ENCODE results near the gene ITPR2.
"Not testable (repeated sequence)": the region's sequence is repeated elsewhere in the genome, so short reads cannot be mapped to it uniquely, and the experiment has no call there.

ITPR2 gene

DNA sequence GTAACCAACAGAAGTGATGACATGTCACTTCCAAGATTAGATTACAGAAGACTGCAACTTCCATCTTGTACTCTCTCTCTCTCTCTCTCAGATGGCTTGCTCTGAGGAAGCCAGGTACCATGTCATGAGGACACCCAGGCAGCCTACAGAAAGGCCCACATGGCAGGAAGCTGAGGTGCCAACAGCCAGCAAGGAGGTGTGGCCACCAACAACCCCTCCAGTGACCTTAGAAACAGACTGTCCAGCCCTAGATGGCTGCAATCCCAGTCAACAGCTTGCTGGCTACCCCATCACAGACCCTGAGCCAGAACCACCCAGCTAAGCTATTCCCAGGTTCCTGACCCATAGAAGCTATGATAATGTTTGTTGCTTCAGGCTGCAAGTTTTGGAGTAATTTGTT, 178.4 kb downstream of the ITPR2 start:
- no peak for DNase-seq

DNA sequence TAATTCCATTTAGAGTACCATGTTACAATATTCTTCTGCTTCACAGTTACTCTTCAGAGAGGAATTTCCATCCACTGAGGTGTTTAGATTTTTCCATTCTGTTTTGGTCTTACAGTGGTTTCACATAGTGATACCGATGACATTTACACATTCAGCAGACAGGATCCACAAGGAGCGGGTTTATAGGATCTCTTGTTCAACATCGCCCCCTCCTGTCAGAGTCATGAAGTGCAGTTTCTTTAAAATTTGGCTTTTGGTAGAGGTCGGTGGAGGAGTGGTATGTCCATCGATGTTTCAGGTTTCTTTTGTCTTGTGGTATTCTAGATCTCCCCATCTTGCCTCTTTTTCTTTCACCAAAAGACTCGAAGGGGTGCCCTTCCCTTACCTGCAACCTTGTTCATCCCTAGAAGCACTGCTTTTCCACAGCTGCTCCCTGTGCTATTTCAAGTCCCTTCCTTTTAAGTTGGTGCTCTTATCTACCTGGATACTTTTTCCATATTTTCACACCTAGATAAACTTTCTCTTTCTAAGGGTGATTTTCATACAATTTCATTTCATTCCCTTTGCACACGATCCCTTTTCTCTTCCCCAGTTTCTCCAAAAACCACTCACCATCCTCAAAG, 181.3 kb downstream of the ITPR2 start:
- DNase-seq, result peak; percentile 9

DNA sequence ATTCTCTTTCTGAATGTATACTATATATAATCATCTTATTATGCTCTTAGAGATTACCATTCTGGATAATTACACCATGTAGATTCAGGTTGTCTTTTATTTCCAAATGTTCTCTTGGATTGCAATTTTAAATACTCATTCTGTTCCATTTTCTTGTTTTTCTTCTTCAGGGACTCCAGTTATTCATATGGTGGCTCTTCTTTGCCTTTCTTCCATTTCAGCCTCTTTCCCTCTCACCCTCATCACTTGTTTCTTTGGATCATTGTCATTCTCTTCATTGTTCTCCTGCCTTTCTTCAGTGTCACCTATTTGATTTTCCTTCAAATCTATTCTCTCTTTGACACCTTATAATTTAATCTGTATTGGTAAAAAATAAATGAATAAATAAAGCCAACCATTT, 182.0 kb downstream of the ITPR2 start:
- DNase-seq, result no peak

DNA sequence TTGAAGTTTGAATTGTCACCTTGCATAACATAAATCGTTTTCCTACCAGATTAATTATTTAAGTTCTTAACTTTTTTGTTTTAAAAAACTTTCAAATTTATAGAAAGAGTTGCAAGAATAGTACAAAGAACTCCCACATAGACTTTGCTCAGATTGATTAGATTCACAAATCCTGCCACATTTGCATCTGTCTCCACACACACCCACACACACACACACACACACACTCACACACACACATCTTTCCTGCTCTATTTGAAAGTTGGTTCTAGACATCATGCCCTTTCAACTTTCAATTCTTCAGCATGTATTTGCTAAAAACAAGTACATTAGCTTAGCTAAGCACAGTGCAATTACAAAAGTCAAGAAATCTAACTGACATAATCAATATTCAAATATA, 184.0 kb downstream of the ITPR2 start:
- DNase-seq, result no peak

DNA sequence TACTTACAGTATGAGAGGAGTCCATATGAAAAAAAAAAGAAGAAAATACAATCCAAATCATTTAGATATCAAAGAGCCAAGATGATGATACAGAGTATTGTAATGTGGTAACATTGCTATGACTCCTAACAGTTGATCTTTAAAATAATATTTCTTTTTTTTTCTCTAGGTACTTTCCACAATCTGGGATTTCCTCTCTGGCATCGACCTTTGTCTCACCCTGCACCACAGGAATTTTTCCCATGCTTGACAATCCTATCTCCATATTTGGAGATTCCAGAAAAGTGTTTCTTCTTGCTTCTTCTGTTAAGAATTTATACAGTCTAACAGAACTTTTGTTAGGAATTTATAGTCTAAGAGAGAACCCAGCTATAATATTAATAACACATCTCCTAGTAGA, 184.4 kb downstream of the ITPR2 start:
- no peak for DNase-seq

DNA sequence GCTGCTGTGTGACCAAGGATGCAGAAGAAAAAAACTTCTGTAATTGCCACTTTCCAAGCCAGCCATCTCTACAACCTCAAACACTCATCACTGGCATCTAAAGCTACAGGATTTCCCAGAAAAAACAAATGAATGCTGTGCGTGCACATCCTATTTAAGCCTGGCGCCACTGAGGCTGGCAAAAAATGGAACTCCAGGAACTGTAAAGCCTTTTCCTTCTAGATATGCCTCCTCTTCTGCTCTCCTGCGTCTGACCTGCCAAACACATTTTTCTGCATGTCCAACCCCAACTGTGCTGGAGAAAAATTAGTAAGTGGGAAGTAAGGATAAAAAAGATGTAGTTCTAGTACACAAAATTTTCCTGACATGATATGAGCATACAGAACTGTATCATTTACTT, 184.9 kb downstream of the ITPR2 start:
- no peak for DNase-seq

DNA sequence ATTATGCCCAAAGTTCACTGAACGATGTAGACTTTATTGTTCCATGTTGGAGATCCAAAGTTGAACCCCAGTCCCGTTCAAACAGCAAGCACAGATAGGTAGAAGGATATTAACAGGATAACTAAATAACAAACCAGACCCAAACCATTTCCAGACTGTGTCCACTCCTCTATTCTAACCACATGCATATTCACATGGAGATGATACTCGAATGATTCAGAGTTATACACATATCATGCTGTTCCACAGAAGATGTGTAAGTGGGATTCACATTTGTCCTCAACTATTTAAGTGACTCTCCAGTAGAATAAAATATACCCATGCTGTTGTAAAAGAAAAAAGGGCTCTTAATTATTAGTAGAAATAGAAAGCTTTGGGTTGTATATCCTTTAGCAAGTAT, 185.9 kb downstream of the ITPR2 start:
- no peak for DNase-seq

DNA sequence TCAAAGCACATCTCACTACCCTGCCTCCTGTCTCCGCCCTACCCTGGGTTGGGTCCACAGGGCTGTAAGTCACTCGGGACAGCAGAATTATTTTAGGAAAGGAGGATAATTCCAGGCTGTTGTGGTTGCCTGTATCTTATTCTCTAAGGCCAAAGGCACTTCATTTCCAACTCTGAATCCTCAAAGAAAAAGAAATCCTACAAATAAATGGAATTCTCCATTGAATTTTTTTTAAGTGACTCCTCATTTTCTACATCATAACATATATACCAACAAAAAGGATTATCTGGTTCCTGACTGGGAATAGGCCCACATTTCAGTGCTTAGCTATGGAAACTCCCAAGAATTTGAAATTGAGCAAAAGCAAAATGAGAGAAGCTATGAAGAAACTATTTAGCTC, 186.4 kb downstream of the ITPR2 start:
- no peak for DNase-seq

DNA sequence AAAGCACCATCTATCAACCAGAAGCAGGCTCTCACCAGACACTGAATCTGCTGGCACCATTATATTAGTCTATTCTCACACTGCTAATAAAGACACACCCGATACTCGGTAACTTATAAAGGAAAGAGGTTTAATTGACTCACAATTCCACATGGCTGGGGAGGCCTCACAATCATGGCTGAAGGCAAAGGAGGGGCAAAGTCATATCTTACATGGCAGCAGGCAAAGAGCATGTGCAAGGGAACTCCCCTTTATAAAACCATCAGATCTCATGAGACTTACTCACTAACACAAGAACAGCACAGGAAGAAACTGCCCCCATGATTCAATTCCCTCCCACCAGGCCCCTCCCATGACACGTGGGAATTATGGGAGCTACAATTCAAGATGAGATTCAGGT, 188.6 kb downstream of the ITPR2 start:
- DNase-seq, result not testable (repeated sequence)

DNA sequence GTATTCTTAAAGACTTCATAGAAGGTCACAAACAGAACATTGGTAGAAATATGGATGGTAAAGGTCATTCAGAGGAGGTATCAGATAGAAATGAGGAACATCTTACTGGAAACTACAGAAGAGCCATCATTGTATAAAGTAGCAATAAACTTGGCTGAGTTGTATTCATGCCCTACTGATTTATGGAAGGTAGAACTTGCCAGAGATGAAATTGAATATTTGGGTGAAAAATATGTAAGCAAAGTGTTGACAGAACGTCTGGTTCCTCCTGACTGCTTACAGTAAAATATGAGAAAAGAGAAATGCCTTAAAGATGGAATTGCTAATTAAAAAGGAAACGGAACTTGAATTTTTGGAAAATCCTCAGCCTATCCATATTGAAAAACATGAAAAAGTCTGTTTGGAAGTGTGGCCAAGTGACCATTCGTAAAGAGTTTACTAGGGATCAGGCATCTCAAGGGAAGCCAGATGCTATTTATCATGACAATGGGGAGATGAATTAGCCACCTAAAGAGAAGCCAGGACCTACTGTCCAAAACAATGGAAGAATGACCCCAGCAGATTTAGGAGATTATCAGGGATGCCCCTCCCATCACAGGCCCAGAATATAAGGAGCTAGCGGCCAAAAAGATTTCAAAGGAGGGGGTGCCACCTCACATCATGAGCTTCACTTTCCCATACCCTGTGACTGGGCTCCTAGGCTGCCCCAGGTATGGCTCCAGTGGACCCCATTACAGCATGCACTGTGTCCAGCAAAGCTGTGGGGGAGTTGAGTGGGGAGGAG, 189.3 kb downstream of the ITPR2 start:
- no peak for DNase-seq

DNA sequence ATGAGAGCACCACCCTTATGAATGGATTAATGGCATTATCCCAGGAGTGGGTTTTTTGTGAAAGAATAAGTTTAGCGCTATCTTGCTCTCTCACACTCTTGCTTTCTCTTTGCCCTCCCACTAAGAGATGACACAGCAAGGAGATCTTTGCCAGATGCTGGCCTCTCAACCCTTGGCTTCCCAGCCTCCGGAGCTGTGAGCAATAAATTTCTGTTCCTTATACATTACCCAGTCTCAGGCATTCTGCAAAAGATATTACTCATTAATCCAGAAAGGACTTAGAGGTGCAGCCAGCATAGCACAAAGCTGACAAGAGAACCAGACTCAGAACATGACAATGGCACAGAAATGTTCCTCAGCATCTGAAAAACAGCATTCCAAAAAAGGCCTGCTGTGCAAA, 190.6 kb downstream of the ITPR2 start:
- DNase-seq, result no peak

DNA sequence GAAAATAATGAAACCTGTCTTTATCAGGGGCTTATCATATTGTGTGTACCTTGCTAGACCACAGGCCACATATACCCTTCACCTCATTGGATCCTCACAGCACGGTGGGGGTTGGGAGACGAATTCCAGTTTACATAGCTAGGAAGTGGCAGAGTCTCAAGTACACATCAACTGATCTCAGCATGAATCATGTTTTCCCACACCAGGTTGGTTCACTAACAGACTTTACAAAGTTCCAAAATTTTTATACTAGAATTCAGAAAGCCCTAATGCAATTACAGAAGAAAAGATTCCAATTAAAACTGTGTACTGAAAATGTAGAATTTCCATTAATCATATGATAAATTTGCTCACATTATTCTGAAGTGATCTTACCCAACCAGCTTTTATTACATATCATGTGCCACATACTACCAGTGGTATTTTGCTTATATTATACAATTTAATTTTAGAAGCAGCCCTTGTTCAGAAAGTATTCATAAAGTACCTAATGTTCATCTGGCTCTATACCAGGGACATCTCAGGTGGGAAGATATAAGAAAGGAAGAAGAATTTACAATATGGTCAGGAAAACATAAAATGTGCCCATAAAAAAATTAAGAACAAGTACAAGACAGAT, 196.2 kb downstream of the ITPR2 start:
- no peak for DNase-seq

DNA sequence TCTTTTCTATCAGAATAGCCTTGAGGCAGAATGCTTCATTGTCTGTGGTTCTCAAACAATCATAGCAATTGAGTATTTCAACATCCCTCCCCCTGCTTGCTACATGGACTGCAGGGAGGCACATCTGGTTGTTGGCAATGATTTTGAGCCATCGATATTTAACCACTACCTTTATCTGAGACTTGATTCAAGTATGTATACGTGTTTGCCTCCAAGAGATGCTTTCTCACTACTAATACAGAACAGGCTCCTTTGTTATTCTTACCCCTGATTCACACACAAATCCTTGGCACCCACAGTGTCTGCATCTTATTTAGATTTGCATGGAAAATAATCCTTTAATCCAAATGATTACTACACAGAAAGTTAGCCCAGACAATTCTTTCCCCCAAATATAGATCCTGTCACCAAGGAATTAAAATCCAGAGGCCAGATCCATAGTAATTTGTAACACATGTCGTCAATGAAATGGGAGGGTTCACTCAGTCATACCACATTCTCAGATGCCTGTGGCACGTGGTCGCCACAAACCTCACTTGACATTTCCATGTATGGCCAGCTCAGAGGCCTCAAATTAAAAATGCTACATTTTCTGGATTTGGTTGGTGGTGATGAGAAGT, 199.3 kb downstream of the ITPR2 start:
- no peak for DNase-seq

DNA sequence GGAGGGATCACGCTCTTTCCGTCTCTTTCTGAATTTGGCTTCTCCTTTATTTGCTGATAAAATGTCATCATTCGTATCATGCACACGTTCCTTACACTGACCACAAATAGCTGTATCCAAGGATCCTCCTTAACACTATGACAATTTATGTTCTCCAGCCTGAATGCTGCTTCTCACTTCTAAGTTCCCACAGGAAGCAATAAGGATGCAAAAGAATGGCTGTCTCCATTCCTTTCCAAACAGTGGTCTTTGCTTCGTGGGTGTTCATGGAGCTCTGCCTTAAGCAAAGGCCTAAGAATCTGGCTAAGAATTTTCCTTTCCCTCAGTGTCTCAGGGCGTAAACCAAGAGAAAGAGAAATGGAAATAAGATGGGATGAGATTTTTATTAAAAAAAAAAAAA, 200.2 kb downstream of the ITPR2 start:
- no peak for DNase-seq

DNA sequence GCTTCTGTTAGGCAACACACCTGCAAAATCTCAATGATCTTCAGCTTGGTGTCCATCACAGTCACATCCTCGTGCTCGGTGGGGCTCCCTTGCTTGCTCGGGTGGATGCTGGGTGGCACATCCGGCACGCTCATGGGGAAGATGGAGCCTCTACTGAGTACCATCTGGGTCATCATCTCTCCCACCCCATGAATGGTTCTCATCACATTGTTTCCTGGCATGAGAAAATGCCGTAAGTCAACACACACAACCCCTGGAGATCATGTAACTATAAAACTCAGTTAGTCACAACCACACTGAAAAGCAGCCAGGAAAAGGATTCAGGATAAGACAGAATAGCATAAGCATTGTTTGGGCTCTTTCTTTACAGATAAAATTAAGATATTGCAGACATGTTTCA, 201.1 kb downstream of the ITPR2 start:
- DNase-seq, result no peak

DNA sequence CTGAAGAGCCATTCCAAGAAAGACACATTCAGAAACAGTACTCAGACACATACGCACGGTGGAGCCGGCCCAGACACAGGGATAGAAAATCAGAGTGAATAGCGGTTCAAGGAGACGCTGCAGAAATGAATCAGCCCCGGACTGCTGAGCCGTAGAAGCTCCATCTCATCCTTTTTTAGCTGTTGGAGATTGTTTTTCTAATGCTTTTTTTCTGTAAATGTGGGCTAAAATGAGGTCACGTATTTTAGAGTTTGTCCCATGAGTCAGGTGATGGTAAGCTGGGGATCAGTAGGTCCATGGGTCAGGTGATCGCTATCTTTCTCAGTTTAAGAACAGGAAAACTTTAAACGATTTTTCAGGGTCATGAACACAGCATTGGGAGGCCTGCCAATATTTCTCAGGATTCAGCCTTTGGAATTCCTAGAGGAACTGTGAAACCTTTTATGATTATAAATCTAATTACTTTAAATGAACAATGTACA, 202.4 kb downstream of the ITPR2 start:
- no peak for DNase-seq

DNA sequence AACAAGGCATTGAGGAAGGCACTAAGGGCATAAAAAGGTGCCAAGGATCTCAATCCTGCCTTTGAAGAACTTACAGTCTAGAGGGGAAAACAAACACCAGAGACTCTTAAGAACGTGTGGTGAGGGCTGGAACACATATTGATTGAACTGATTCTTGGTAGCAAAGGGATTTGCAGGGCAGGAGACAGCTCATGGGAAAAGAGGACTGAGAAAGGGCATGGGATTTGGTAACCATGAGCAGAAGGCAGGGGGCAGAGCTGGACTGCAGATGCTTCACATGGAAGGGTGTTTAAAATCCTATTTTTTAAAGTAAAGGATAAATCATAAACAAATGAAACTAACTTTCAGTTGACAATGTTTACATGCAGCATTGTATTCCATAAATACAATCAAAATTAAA, 203.1 kb downstream of the ITPR2 start:
- DNase-seq, result no peak

DNA sequence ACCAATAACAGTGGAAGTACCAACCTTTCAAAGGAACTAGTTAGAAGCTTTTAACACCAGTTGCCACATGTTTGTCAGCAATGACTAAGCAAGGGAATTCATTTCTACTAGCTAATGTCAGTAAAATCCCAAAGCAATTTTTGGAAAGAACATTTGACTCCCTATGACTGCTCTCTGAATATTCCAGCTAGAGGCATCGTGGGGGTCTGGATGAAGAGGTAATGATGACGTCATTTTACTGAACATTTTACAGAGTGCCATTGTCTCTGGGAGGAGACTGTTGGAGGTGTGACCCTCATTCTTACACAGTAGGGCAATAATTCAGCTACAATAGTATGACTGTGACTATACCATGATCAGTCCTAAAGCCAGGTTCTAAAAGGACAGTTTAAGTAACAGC, 204.8 kb downstream of the ITPR2 start:
- no peak for DNase-seq

DNA sequence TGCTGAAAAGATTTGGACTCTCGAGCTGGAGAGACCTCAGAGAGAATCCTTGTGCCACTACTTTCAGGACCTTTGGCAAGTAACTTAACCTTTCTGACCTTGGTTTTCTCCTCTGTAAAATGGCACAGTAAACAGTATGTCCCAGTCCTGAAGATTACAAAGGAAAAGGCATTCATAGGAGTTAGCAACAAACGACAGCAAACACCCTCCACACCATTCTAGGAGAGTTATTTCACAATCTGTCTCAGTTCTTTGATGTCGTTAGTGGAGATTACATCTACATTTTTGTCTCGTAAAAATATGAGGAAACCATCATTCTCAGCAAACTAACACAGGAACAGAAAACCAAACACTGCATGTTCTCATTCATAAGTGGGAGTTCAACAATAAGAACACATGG, 205.7 kb downstream of the ITPR2 start:
- DNase-seq, result no peak

DNA sequence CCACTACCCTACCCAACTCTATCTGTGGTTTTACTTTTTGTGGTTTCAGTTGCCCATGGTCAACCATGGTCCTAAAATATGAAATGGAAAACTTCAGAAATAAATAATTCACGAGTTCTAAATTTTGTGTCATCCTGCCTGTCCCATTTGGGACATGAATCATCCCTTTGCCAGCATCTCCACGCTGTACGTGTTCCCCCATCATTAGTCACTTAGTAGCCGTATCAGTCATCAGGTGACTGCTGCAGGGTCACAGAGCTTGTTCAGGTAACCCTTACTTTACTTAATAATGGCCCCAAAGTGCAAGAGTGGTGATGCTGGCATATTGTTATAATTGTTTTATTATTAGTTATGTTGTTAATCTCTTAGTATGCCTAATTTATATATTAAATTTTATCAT, 209.9 kb downstream of the ITPR2 start:
- DNase-seq, result no peak

DNA sequence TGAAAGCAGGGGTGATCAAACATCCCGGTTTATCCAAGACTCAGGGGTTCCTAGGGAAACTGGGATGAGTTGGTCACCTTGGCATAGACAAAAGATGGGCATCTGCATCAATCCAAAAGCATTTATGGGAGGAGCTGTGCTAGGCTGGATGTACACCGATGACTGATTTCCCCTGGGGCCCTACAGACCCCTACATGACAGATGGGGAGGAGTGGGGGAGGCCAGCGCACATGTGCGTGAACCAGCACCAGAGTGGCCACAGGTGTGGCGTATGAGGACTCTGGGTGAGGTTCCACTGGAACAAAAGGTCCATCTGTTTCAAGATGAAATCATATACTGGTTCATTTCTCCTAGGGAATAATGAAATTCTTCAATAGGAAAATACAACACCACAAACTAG, 210.4 kb downstream of the ITPR2 start:
- DNase-seq, result no peak

DNA sequence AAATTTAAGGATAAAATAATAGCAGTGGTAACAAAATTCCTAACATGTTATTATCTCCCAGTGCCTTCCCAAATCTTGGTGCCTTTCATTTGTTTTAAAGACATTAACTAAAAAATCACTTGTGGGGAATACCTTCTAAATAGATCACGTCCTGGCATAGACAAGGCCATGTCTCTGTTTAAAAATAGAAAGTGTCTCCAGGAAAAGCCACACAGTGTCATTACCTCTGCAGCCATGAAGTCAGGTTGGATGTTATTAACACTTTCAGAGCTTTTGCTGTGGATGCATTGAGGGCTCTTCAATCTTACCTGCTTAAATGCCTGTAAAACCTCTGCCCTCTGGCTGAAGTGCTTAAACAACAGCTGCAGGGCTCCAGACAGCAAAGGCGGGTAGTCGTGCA, 211.1 kb downstream of the ITPR2 start:
- DNase-seq, result no peak

DNA sequence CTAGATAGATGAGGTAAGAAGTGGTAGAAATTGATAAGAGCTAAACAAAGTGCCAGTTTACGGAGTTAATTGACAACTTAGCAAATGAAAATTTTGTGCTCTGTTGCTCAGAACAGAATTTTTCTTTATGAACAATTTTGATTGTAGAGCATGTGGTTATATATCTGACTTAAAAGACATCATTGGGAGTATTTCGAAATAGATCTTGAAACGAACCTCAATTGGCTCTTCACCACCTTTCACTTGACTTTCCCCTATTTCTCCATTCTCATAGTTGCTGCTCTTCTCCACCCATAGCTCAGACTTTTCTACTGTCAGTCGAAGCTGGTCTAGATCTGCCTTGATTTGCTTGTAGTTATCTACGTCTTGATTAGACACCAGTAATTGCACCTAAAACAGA, 212.1 kb downstream of the ITPR2 start:
- DNase-seq, result no peak

DNA sequence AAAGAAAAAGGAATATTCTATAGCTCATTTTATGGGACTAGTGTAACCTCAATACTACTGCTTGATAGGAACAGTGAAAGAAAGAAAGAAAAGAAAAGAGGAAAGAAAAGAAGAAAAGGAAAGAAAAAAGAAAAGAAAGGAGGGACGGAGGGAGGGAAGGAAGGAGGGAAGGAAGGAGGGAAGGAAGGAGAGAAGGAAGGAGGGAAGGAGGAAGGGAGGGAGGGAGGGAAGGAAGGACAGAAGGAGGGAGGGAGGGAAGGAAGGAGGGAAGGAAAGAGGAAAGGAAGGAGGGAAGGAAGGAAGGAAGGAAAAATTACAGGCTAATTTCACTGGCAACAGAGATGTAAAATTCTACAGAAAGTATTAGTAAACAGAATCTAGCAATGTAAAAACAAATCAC, 215.5 kb downstream of the ITPR2 start:
- no peak for DNase-seq
